HEK293T (cell line): Measurements from ENCODE around the gene CFAP74.

Source experiments
- CTCF ChIA-PET: fragments of 350-600 bp; formaldehyde crosslinking; extraction: SDS; loops from one replicate; lab custom pipeline; 2021; ENCODE audit warnings: antibody characterized with exemption, inconsistent platforms; lab: Yijun Ruan, JAX
- POLR2A ChIA-PET: fragments of 350-600 bp; formaldehyde crosslinking; extraction: SDS; loops from one replicate; lab custom pipeline; 2020; ENCODE audit warnings: antibody characterized with exemption, inconsistent platforms; lab: Yijun Ruan, JAX
- DNase-seq: peaks from one replicate; pipeline ENCODE4 v3.0.0; 2012; ENCODE audit warnings: mixed read lengths; ENCODE audit errors: extremely low spot score
- ARNT ChIP-seq: fragments of 450-650 bp; IDR thresholded peaks from 2 replicates; pipeline ENCODE4 v1.6.1; 2017; ENCODE audit warnings: mild to moderate bottlenecking
- BHLHE40 ChIP-seq: fragments of 450-650 bp; IDR thresholded peaks from 2 replicates; pipeline ENCODE4 v1.6.1; 2016; ENCODE audit warnings: mild to moderate bottlenecking, moderate library complexity, borderline replicate concordance
- CTBP1 ChIP-seq: fragments of 450-650 bp; IDR thresholded peaks from 2 replicates; pipeline ENCODE4 v1.6.1; 2016; ENCODE audit warnings: borderline replicate concordance
- ELF4 ChIP-seq: fragments of 450-650 bp; IDR thresholded peaks from 2 replicates; pipeline ENCODE4 v1.6.1; 2017; ENCODE audit warnings: antibody characterized with exemption
- FOXA1 ChIP-seq: fragments of 450-650 bp; IDR thresholded peaks from 2 replicates; pipeline ENCODE4 v1.6.1; 2016; ENCODE audit warnings: mild to moderate bottlenecking
- FOXK2 ChIP-seq: fragments of 450-650 bp; IDR thresholded peaks from 2 replicates; pipeline ENCODE4 v1.6.1; 2016; ENCODE audit warnings: mild to moderate bottlenecking
- FOXM1 ChIP-seq: fragments of 450-650 bp; IDR thresholded peaks from 2 replicates; pipeline ENCODE4 v1.6.1; 2017; ENCODE audit warnings: mild to moderate bottlenecking, borderline replicate concordance
- HDGF ChIP-seq: fragments of 450-650 bp; IDR thresholded peaks from 2 replicates; pipeline ENCODE4 v1.6.1; 2017; ENCODE audit warnings: antibody characterized with exemption, borderline replicate concordance
- L3MBTL2 ChIP-seq: fragments of 450-650 bp; conservative IDR thresholded peaks from 2 replicates; pipeline ENCODE4 v1.6.1; 2016; ENCODE audit warnings: mild to moderate bottlenecking
- LEF1 ChIP-seq: fragments of 450-650 bp; IDR thresholded peaks from 2 replicates; pipeline ENCODE4 v1.6.1; 2017; ENCODE audit warnings: mild to moderate bottlenecking, borderline replicate concordance
- NFRKB ChIP-seq: fragments of 450-650 bp; IDR thresholded peaks from 2 replicates; pipeline ENCODE4 v1.6.1; 2016; ENCODE audit warnings: mild to moderate bottlenecking, moderate library complexity
- SP1 ChIP-seq: fragments of 450-650 bp; IDR thresholded peaks from 2 replicates; pipeline ENCODE4 v1.6.1; 2017
- SUZ12 ChIP-seq: fragments of 450-650 bp; IDR thresholded peaks from 2 replicates; pipeline ENCODE4 v1.6.1; 2016; ENCODE audit warnings: mild to moderate bottlenecking
- TARDBP ChIP-seq: fragments of 450-650 bp; IDR thresholded peaks from 2 replicates; pipeline ENCODE4 v1.6.1; 2016
- ZNF384 ChIP-seq: fragments of 450-650 bp; IDR thresholded peaks from 2 replicates; pipeline ENCODE4 v1.6.1; 2016
- TF ChIP-seq, protein P1 (sequence below): fragments of 450-650 bp; IDR thresholded peaks from 2 replicates; pipeline ENCODE4 v1.6.1; 2016

CFAP74 gene

DNA sequence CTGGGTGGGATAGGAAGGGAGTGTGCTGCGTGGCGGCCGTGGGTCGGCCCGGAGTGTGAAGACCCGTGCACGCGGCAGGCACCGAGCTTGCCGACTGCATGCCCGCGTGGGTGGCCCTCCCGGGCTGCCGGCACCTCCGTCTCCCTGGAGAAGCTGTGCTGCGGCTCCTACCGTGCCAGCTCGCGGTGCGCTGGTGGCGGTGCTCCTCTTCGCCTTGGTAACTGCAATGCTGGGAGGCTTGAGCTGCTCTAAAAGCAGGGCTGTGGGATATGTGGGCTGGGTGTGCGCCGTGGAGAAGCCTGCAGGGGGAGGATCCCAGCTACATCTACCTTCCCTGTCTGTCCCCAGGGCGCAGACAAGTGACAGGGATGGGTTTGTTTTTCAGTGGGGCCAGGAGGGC lies 18.0 kb upstream of the CFAP74 start:
- ChIA-PET POLR2A (no interaction called here), CTCF (interaction anchor here (2.9 kb wide), 1 partner anchor 23 kb away, joined by 10 read pairs; no protein-coding TSS in a partner anchor)
- no peak for TF ChIP-seq SP1
- no peak for TF ChIP-seq SUZ12
- TF ChIP-seq ZNF384 = no peak
- TF ChIP-seq CTBP1 = no peak
- TF ChIP-seq FOXA1 = no peak
- TF ChIP-seq ARNT = no peak
- DNase-seq = no peak

DNA sequence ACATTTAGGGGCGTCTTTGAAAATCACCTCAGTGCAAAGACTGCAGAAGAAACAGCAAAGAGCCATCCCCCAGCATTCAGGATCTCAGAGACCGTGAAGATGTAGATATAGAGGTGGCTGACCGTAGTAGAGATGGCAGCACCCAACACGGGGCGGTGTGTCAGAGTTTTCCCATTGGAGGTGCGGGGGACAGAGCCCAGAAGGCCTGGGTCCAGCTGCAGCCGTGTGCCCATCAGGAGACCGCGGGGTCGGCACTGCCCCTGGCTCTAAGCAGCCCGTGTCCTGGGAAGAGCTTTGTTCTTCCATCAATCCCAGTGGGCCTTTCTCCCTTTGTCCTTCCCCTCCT lies 16.7 kb upstream of the CFAP74 start:
- no peak for DNase-seq
- ChIA-PET CTCF (interaction anchor here (0.5 to 2.9 kb wide), 3 partner anchors 15 to 26 kb away, joined by 3 to 10 read pairs (median 3); no protein-coding TSS in a partner anchor), POLR2A (no interaction called here)
- no peak for TF ChIP-seq ARNT

DNA sequence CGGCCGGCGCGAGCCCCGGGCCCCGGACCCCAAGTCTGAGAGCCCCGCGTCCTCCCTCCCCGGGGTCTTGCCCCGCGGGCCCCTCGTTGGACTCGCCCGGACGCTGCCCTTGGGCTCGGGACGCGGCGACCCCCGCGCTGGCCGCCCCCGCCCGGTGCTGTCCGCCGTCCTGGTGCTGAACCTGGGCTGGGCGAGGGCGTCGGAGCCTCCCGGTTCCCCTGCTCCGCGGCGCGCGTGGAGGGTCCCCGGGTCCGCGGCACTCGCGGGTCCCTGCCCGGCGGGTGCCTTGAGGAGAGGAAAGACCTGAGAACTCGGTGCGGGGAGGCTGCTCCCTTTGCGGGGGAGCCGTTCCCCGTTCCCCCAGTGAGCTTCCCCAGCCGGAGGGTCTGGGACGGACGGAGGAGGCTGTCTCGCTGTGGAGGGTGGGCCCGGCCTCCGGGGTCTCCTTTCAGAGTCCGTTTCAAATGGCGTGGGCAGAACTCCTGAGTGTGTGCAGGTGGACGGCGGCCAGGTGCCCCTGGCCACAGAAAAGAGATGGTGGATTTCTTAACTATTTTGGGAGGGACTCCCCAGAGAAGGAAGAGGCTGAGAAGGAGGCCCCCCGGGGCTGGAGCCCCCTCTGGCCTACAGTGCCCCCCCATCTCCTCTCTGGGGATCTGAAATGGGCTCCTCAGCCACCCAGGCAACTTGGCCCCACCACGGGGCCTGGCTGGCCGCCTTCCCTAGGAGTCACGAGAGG lies 16.2 kb upstream of the CFAP74 start:
- TF ChIP-seq TARDBP (no peak), ARNT (no peak), LEF1 (no peak), L3MBTL2 (no peak), BHLHE40 (no peak), ZNF384 (no peak), HDGF (no peak), FOXA1 (no peak), SP1 (no peak), FOXK2 (no peak), FOXM1 (no peak), ELF4 (no peak), NFRKB (no peak), SUZ12 (no peak), CTBP1 (no peak)
- TF ChIP-seq, protein P1, sequence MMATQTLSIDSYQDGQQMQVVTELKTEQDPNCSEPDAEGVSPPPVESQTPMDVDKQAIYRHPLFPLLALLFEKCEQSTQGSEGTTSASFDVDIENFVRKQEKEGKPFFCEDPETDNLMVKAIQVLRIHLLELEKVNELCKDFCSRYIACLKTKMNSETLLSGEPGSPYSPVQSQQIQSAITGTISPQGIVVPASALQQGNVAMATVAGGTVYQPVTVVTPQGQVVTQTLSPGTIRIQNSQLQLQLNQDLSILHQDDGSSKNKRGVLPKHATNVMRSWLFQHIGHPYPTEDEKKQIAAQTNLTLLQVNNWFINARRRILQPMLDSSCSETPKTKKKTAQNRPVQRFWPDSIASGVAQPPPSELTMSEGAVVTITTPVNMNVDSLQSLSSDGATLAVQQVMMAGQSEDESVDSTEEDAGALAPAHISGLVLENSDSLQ = no peak
- ChIA-PET CTCF (interaction anchor here (0.5 to 1.2 kb wide), 3 partner anchors 15 to 59 kb away, joined by 3 read pairs; no protein-coding TSS in a partner anchor), POLR2A (no interaction called here)
- peak; percentile 50 for DNase-seq

DNA sequence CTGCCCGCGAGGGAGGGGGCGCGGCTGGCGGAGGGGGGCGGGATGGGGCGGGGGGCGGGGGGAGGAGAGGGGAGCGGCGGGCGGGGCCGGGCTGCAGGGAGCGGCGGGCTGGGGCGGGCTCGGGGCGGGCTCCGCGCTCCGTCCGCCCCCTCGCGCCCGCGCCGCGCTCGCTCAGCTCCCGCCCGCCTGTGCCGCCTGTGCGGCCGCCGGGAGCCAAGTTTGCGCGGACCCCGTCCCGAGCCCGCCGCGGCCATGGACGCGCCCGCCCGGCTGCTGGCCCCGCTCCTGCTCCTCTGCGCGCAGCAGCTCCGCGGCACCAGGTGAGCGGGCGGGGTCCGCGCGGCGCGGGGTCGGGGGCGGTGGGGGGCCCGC lies 15.6 kb upstream of the CFAP74 start, which contains the start of gene GABRD:
TSS of gene GABRD (plus strand) at position 174 of the 372 bp plus-strand sequence. CDS start at position 253, 79 bp downstream.
- peak; percentile 84 for DNase-seq
- ChIA-PET CTCF (interaction anchor here (1.2 kb wide), 1 partner anchor 59 kb away, joined by 3 read pairs; no protein-coding TSS in a partner anchor), POLR2A (interaction anchor here (0.6 to 1.2 kb wide), 2 partner anchors 11 to 63 kb away, joined by 3 read pairs; no protein-coding TSS in a partner anchor)
- TF ChIP-seq, protein P1 = no peak
- no peak for TF ChIP-seq TARDBP
- TF ChIP-seq ELF4 = no peak
- TF ChIP-seq FOXK2 = no peak
- TF ChIP-seq BHLHE40 = no peak
- no peak for TF ChIP-seq L3MBTL2
- no peak for TF ChIP-seq SP1
- TF ChIP-seq NFRKB = no peak
- TF ChIP-seq CTBP1 = no peak
- no peak for TF ChIP-seq FOXA1
- TF ChIP-seq FOXM1 = no peak
- no peak for TF ChIP-seq LEF1
- no peak for TF ChIP-seq ZNF384
- TF ChIP-seq SUZ12 = no peak

DNA sequence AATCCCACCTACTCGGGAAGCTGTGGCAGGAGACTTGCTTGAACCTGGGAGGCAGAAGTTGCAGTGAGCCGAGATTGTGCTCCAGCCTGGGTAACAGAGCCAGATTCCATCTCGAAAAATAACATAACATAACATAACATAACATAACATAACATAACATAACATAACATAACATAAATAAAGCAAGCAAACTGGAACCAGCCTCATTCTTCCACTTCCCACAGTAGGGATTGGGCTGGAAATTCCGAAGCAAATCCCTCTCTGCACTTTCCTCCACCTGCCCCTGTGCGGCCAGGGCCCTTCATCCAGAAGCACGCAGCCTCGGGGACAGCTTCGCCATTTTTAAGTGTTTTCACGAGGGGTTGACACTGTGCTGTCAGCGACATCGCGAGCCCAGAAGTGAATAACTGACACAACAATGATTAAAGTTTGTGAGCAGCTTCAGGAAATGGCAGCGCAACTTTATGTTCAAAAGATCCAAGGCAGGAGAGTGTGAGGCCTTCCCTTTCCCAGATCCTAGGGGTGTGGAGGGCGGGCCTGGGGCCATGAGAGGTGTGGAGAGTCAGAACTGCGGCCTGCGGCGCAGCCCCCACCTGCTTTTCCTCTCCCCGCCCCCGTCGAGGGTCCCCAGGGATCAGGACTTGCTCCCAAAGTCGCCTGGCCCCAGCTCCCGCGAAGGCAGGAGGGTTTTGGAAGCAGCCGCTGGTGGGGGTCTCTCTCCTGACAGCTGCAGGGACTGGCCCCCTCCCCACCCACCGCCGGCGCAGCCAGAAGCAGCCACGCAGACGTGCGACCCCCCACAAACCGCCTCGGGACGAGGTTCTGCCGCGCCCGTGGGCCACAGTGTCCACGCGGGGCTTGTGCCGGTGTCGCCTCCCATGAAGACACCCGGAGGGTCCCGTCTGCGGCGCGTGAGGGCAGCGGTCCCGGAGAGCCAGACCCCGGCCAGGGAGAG lies 14.9 kb upstream of the CFAP74 start:
- POLR2A ChIA-PET = interaction anchor here (0.6 to 1.2 kb wide), 2 partner anchors 12 to 62 kb away, joined by 3 read pairs; no protein-coding TSS in a partner anchor
- no peak for TF ChIP-seq SUZ12
- TF ChIP-seq ELF4 = no peak
- no peak for TF ChIP-seq LEF1
- no peak for TF ChIP-seq FOXM1
- no peak for TF ChIP-seq BHLHE40
- TF ChIP-seq TARDBP = no peak
- TF ChIP-seq CTBP1 = no peak
- TF ChIP-seq, protein P1 = no peak
- no peak for TF ChIP-seq SP1
- no peak for TF ChIP-seq ARNT
- TF ChIP-seq NFRKB = no peak
- no peak for TF ChIP-seq ZNF384
- TF ChIP-seq FOXK2 = no peak
- TF ChIP-seq HDGF = no peak
- no peak for TF ChIP-seq FOXA1
- TF ChIP-seq L3MBTL2 = no peak
- CTCF ChIA-PET = interaction anchor here (0.9 to 1.2 kb wide), 2 partner anchors 26 to 58 kb away, joined by 3 to 4 read pairs; no protein-coding TSS in a partner anchor
- no peak for DNase-seq
